NCI-H69 (cell line): ENCODE results near the gene ANKRA2.
"Not testable (repeated sequence)": the region's sequence is repeated elsewhere in the genome, so short reads cannot be mapped to it uniquely, and the experiment has no call there.

Experiments used
- DNase-seq: peaks from one replicate; lab custom pipeline; 2025; lab: John Stamatoyannopoulos, UW

Gene ANKRA2

GRCh38 chr5:73550016-73550415, 15.4 kb downstream of the ANKRA2 start:
- no peak for DNase-seq

GRCh38 chr5:73545403-73545779, 20.0 kb downstream of the ANKRA2 start:
- peak; percentile 60 for DNase-seq

GRCh38 chr5:73544429-73545402, 20.7 kb downstream of the ANKRA2 start:
- DNase-seq = peak; percentile 92

GRCh38 chr5:73542020-73542419, 23.4 kb downstream of the ANKRA2 start:
- peak; percentile 35 for DNase-seq

DNA sequence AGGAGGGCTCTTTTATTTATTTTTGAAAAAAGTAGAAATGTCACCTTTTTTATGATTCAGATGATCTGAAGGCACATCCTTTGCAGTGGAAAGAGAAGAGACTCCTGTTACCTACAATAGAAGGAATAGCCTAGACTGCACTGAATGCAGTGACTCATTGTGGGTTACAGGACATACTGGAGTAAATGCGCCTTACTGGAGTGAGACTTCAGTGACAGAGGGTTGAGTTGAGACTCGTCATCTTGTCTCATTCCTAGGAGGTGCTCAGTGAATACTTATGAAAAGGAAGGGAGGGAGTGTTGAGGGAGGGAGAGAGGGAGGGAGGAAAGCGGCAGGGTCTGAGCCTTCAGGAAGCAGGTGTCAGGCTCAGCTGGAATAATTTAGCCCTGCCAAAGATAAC, 25.2 kb downstream of the ANKRA2 start:
- peak; percentile 18 for DNase-seq

- DNase-seq = no peak
Observed at GRCh38 chr5:73539730-73540129, 25.7 kb downstream of the ANKRA2 start.

DNA sequence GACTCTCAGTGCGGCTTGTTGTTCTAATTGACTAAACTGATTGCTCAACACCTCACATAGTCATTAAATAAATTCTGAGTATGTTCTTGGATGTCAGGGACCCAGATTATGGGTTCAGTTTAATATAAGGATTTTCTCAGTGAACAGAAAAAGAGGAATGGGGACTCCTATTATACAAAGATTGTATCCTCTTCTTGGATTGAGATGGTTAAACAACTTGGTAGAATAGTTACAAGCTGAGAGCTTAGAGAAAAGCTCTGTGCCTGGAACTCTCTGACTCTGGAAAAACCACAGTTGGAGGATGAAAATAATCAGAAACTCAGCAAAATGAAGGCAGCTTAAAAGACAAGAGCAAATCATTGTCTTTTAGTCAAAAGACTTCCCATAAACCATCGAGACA, 30.5 kb downstream of the ANKRA2 start:
- DNase-seq = no peak

GRCh38 chr5:73534011-73534644, 31.3 kb downstream of the ANKRA2 start:
- DNase-seq = peak; percentile 21

- DNase-seq = peak; percentile 22
Observed at GRCh38 chr5:73532195-73532594, 33.2 kb downstream of the ANKRA2 start.

DNA sequence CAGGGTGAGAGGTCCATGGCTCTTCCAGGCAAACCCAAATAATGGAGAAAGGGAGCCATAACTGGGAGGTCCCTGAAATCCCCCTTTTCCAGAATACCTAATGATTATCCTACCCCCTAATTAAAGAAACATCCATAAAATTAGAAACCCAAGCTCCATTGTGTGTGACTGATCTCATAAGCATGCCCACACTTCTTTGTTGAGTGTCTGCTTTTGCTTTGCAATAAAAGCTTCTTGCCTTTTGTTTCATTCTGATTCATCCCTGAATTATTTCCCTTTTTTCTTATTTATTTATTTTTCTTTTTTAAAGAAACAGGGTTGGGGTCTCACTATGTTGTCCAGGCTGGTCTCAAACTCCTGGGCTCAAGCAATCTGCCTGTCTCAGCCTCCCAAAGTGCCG, 34.1 kb downstream of the ANKRA2 start:
- no peak for DNase-seq

DNA sequence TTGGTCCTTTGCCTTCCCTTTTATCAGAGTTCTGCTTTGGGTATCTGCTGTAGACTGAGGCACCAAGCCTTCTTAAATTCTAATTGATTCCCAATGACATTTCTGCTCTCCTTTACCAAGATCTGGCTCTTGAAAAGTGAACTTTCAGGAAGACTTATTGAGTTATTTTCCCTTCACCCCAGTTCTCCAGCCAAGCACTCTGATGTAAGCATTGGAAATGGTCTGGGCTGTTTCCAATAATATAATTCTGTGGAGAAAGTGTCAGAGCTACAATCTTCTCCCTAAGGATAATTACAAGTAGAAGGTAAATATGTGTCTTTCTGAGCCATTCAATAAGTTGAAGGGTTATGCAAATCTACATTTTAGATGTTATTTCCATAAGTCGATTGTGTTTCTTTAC, 36.4 kb downstream of the ANKRA2 start:
- no peak for DNase-seq

GRCh38 chr5:73528248-73528647, 37.2 kb downstream of the ANKRA2 start:
- DNase-seq = peak; percentile 61

- no peak for DNase-seq
Observed at GRCh38 chr5:73525606-73526203, 39.7 kb downstream of the ANKRA2 start.

DNA sequence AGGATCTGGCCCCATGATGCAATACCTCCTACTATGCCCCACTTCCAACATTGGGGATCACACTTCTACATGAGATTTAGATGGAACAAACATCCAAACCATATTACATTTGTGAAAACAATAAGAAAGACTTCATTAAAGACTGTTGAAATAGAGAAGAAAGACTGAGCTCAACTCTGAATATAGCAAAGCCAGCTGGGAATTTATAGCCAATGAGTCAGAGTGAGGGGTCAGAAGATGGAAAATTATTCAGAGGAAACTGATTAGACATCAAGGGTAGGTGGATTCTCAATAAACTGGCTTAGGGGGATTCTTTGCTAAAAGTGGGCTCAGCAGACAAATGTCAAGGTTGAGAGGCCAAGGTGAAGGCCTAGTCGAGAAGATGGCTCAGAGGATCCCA, 41.6 kb downstream of the ANKRA2 start:
- DNase-seq = no peak

GRCh38 chr5:73522989-73523388, 42.5 kb downstream of the ANKRA2 start:
- peak; percentile 11 for DNase-seq

- peak; percentile 88 for DNase-seq
Observed at GRCh38 chr5:73519531-73520283, 45.7 kb downstream of the ANKRA2 start.

DNA sequence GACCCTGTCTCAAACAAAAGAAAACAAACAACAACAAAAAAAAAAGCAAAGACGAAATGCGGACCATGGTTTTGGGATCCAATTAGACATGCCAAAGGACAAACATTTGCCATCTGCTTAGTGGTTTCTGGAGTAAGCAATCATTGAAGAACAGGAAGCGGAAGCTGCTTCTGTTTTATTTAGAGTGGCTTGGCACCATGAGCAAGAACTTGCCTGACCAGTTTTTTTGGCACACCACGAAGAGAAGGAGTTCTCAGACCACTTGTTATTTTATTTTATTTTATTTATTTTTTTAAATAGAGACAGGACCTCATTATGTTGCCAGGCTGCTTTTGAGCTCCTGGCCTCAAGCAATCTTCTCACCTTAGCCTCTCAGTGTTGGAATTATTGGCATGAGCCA, 50.2 kb downstream of the ANKRA2 start:
- peak; percentile 66 for DNase-seq

DNA sequence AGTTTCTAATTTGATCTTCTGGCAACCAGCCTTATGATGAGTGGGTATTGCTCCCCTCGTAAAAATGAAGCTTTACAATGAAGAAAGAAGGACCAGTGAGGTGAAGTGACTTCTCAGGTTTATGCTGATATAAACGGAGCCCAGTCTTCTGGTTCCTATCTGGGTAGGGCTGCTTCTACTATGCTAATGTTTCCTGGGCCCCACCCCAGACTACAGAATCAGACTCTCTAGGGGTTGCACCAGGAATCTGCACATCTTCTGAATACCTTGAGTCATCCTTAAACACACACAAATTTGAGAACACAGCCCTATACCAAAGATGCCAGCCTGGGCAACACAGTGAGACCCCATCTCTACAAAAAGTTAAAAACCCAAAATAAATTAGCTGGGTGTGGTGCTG, 51.0 kb downstream of the ANKRA2 start:
- no peak for DNase-seq

- DNase-seq = peak; percentile 76
Observed at GRCh38 chr5:73513996-73514395, 51.4 kb downstream of the ANKRA2 start.

GRCh38 chr5:73508521-73508920, 56.9 kb downstream of the ANKRA2 start:
- DNase-seq = not testable (repeated sequence)

DNA sequence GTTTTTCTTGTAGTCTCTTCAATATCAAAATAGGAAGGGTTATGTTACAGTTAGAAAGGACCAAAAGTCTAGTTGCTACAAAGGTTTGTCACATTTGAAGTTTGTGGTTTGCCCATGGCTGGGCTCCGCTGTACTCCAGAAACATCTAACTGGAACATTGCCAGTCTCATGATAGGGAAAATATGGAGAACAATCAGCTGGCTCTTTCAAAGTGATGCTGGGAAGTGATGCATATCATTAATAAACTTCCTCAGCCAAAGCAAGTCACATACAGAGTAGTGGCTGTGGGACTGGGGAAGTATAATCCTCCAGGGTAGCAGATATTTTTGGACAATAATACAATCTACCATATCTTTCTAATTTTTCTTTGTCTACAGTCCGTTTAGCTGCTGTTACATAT, 58.4 kb downstream of the ANKRA2 start:
- no peak for DNase-seq

GRCh38 chr5:73506459-73506955, 58.9 kb downstream of the ANKRA2 start:
- no peak for DNase-seq
